ENCODE results near the gene PRKG1.

Gene PRKG1

DNA sequence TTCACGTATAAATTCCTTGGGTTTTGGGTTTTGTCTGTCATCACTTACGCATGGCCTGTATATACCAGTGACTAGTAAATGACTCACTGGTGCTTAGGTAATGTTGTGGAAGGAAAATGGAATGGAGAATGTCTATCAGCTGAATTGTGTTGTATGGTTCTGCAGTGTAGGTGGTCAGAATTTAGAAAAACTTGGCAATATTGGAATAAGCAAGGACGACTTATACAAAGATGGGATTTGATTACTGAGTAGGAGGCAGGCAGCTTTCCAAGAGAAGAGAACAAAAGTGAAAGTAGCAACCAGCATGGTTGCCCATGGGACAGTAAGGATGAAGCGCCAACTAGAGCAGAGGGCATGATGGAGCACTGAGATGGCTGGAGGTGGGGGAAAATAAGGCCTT lies 793.7 kb downstream of the PRKG1 start:
- no peak for TF ChIP-seq RAD21 (IDR thresholded peaks at IDR 0.05; ENCODE audit: low read depth)
- no peak for TF ChIP-seq TAF1 (IDR thresholded peaks at IDR 0.05; ENCODE audit: low read depth)
- no peak for TF ChIP-seq TEAD4 (IDR thresholded peaks at IDR 0.05)
- TF ChIP-seq EP300 (IDR thresholded peaks at IDR 0.05; ENCODE audit: borderline replicate concordance) = no peak
- TF ChIP-seq, protein P1, sequence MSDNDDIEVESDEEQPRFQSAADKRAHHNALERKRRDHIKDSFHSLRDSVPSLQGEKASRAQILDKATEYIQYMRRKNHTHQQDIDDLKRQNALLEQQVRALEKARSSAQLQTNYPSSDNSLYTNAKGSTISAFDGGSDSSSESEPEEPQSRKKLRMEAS (IDR thresholded peaks at IDR 0.05) = no peak
- TF ChIP-seq TCF12 (IDR thresholded peaks at IDR 0.05; ENCODE audit: low read depth) = no peak
- TF ChIP-seq, protein P2, sequence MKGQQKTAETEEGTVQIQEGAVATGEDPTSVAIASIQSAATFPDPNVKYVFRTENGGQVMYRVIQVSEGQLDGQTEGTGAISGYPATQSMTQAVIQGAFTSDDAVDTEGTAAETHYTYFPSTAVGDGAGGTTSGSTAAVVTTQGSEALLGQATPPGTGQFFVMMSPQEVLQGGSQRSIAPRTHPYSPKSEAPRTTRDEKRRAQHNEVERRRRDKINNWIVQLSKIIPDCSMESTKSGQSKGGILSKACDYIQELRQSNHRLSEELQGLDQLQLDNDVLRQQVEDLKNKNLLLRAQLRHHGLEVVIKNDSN (IDR thresholded peaks at IDR 0.05) = no peak
- no peak for TF ChIP-seq EGR1 (IDR thresholded peaks at IDR 0.05)
- TF ChIP-seq ZBTB7A (IDR thresholded peaks at IDR 0.05; ENCODE audit: low read depth) = no peak
- TF ChIP-seq FOXM1 (IDR thresholded peaks at IDR 0.05; ENCODE audit: borderline replicate concordance, low read depth) = no peak
- TF ChIP-seq CEBPB (IDR thresholded peaks at IDR 0.05) = no peak
- TF ChIP-seq CREB1 (IDR thresholded peaks at IDR 0.05; ENCODE audit: low read depth) = no peak
- TF ChIP-seq, protein P3, sequence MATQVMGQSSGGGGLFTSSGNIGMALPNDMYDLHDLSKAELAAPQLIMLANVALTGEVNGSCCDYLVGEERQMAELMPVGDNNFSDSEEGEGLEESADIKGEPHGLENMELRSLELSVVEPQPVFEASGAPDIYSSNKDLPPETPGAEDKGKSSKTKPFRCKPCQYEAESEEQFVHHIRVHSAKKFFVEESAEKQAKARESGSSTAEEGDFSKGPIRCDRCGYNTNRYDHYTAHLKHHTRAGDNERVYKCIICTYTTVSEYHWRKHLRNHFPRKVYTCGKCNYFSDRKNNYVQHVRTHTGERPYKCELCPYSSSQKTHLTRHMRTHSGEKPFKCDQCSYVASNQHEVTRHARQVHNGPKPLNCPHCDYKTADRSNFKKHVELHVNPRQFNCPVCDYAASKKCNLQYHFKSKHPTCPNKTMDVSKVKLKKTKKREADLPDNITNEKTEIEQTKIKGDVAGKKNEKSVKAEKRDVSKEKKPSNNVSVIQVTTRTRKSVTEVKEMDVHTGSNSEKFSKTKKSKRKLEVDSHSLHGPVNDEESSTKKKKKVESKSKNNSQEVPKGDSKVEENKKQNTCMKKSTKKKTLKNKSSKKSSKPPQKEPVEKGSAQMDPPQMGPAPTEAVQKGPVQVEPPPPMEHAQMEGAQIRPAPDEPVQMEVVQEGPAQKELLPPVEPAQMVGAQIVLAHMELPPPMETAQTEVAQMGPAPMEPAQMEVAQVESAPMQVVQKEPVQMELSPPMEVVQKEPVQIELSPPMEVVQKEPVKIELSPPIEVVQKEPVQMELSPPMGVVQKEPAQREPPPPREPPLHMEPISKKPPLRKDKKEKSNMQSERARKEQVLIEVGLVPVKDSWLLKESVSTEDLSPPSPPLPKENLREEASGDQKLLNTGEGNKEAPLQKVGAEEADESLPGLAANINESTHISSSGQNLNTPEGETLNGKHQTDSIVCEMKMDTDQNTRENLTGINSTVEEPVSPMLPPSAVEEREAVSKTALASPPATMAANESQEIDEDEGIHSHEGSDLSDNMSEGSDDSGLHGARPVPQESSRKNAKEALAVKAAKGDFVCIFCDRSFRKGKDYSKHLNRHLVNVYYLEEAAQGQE (IDR thresholded peaks at IDR 0.05; ENCODE audit: low read depth) = no peak
- TF ChIP-seq YY1 (IDR thresholded peaks at IDR 0.05; ENCODE audit: low read depth) = no peak
- no peak for TF ChIP-seq NFIC (IDR thresholded peaks at IDR 0.05)

DNA sequence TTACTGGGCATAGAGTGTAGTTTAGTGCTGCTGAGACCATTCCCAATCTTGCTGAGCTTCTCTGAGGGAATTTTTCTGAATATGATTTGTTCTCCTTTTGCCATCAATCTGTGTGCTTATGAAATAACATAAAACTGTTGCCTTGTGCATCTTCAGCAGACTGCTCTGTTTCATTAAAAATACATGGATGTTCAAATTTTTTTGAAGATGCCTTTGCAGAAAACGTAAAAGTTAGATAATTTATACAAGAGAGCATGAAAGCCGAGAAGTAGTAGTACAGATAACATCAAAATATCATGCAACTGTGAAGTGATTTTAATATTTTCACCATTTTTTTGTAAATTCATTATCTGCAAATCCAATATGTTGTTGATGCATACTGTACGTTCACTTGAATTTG lies 799.8 kb downstream of the PRKG1 start:
- TF ChIP-seq TEAD4 (IDR thresholded peaks at IDR 0.05) (no peak), NFIC (IDR thresholded peaks at IDR 0.05) (no peak)
- TF ChIP-seq, protein P1 (IDR thresholded peaks at IDR 0.05) = no peak

DNA sequence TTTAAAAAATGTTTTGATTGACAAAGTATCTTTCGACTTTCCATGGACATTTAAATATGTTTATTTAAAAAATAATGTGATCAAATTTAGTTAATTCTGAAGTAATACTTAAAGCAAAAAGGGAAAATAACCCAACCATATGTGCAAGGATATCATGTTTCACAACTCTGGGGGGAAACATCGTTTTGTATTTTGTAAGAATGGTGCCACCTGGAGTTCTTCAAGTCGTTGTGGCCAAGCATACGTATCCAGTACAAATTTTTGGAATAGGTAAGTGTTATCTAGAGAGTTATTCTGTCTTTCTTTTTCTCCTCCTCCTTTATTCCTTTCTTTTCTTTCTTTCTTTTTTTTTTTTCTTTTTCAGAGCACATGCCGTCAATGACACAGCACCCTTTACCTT lies 801.3 kb downstream of the PRKG1 start:
- no peak for TF ChIP-seq CEBPB (IDR thresholded peaks at IDR 0.05)
- TF ChIP-seq TAF1 (IDR thresholded peaks at IDR 0.05; ENCODE audit: low read depth) = no peak
- TF ChIP-seq FOXM1 (IDR thresholded peaks at IDR 0.05; ENCODE audit: borderline replicate concordance, low read depth) = no peak
- TF ChIP-seq YY1 (IDR thresholded peaks at IDR 0.05; ENCODE audit: low read depth) = no peak
- no peak for TF ChIP-seq NFIC (IDR thresholded peaks at IDR 0.05)
- TF ChIP-seq EGR1 (IDR thresholded peaks at IDR 0.05) = no peak
- TF ChIP-seq TEAD4 (IDR thresholded peaks at IDR 0.05) = no peak
- TF ChIP-seq RAD21 (IDR thresholded peaks at IDR 0.05; ENCODE audit: low read depth) = no peak
- TF ChIP-seq, protein P2 (IDR thresholded peaks at IDR 0.05) = no peak
- TF ChIP-seq CREB1 (IDR thresholded peaks at IDR 0.05; ENCODE audit: low read depth) = no peak
- TF ChIP-seq ZBTB7A (IDR thresholded peaks at IDR 0.05; ENCODE audit: low read depth) = no peak
- no peak for TF ChIP-seq EP300 (IDR thresholded peaks at IDR 0.05; ENCODE audit: borderline replicate concordance)
- TF ChIP-seq TCF12 (IDR thresholded peaks at IDR 0.05; ENCODE audit: low read depth) = no peak

DNA sequence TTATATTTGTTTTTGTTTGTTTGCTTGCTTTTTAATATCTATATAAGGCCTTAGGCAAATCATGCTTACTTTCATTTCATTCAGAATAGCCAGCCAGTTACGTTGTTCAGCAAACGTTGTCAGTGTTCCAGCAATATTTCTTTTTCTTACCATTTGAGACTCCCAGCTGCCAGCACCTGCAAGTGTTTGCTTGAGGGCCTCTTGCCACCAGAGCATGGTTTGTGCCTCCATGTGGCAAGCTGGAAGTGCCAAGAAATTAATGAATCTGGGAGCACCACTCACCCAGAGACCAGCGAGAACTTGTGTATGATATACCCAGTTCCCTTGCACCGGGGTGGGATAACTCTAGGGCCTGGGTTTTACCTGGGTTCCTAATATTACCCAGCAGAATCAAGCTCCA lies 802.2 kb downstream of the PRKG1 start:
- TF ChIP-seq EGR1 (IDR thresholded peaks at IDR 0.05) (no peak), NFIC (IDR thresholded peaks at IDR 0.05) (no peak), EP300 (IDR thresholded peaks at IDR 0.05; ENCODE audit: borderline replicate concordance) (no peak), RAD21 (IDR thresholded peaks at IDR 0.05; ENCODE audit: low read depth) (no peak), FOXM1 (IDR thresholded peaks at IDR 0.05; ENCODE audit: borderline replicate concordance, low read depth) (no peak)
- TF ChIP-seq, protein P2 (IDR thresholded peaks at IDR 0.05) = no peak

DNA sequence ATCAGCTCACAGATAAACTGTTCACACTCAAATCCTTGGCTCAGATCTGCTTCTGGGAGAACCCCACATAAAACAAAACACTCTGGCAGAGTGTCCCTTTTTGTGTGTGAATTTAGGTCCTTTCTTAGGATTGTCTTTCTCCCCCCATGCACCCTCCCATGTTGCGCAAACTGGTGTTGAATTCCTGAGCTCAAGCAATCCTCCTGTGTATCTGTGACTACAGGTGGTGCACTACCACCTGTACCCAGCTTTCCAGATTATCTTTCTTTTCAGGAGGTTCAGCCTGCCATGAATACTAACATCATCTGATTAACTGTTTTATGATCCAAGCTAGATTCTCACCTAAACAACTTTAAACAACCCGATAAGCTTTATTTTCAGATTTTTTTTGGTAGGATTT lies 802.7 kb downstream of the PRKG1 start:
- TF ChIP-seq TEAD4 (IDR thresholded peaks at IDR 0.05) (no peak), CEBPB (IDR thresholded peaks at IDR 0.05) (0 out of 2 replicates have a peak, but pooled peaks have one; percentile 9)
- TF ChIP-seq, protein P2 (IDR thresholded peaks at IDR 0.05) = no peak

DNA sequence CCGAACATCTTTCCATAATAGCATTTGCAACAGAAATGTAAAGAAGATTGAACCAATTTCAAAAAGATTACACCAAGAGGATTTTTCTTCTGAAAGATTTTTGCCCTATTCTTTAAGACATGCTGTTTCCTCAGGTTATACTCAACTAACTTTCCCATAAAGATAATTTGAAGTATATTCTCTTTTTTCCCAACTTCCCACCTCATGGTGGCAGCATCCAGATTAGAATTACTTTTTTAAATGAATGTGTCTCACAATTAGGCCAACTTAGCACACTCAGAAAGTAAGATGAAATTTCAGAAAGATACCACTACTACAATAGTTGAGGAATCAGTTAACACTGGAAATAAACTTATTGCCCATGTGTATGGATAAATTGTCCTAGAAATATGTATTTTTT lies 803.3 kb downstream of the PRKG1 start:
- TF ChIP-seq YY1 (IDR thresholded peaks at IDR 0.05; ENCODE audit: low read depth) (no peak), TEAD4 (IDR thresholded peaks at IDR 0.05) (no peak), CREB1 (IDR thresholded peaks at IDR 0.05; ENCODE audit: low read depth) (no peak), RAD21 (IDR thresholded peaks at IDR 0.05; ENCODE audit: low read depth) (no peak), ZBTB7A (IDR thresholded peaks at IDR 0.05; ENCODE audit: low read depth) (no peak), NFIC (IDR thresholded peaks at IDR 0.05) (no peak), TAF1 (IDR thresholded peaks at IDR 0.05; ENCODE audit: low read depth) (no peak), EGR1 (IDR thresholded peaks at IDR 0.05) (no peak), CEBPB (IDR thresholded peaks at IDR 0.05) (no peak)
- TF ChIP-seq, protein P1 (IDR thresholded peaks at IDR 0.05) = no peak

DNA sequence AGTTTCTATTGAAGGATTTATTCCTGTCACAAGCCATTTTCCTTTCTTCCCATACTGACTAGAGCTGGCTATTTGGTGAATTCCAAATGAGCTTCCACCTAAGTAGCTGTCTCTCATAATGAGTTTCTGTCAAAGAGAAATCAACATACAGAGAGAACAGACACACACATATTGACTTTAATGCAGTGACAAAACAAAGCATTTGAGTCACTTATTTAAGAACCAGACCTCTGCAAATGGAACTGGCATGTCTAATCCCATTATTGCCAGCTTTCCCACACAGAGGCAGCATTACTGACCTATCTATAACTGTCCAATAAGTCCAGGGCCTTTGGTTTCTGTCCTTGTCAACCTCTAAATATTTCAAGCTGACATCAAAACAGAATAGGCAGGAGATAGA lies 804.4 kb downstream of the PRKG1 start:
- no peak for TF ChIP-seq TAF1 (IDR thresholded peaks at IDR 0.05; ENCODE audit: low read depth)
- no peak for TF ChIP-seq RAD21 (IDR thresholded peaks at IDR 0.05; ENCODE audit: low read depth)

Measured in Ishikawa (cell line).